CD4-positive, alpha-beta T cell treated with Interferon alpha-2 for 1 hour (primary cell): Measurements from ENCODE around the gene DNMBP.
A peak's percentile ranks its signal among the peaks of the same experiment; 100 is the strongest.
"Not testable (repeated sequence)": the region's sequence is repeated elsewhere in the genome, so short reads cannot be mapped to it uniquely, and the experiment has no call there.

Source experiments
- DNase-seq, 2 donors: peaks; one replicate each; pipeline ENCODE4 v3.0.0-alpha.2; 2020 to 2022

Gene DNMBP

GRCh38 chr10:99855479-99856071 is 154.2 kb downstream of the DNMBP start:
- DNase-seq = no peak

- DNase-seq = no peak
These were observed 154.9 kb downstream of the DNMBP start for GRCh38 chr10:99854860-99855259.

GRCh38 chr10:99853655-99854054 is 156.1 kb downstream of the DNMBP start:
- no peak for DNase-seq

GRCh38 chr10:99852481-99853213 is 157.1 kb downstream of the DNMBP start:
- DNase-seq = no peak

GRCh38 chr10:99851825-99852224 is 157.9 kb downstream of the DNMBP start:
- no peak for DNase-seq

- no peak for DNase-seq
These were observed 158.9 kb downstream of the DNMBP start for GRCh38 chr10:99850767-99851340.

GRCh38 chr10:99850021-99850766 is 159.6 kb downstream of the DNMBP start:
- DNase-seq = no peak

GRCh38 chr10:99849536-99849935 is 160.2 kb downstream of the DNMBP start:
- DNase-seq = no peak

GRCh38 chr10:99849057-99849456 is 160.7 kb downstream of the DNMBP start:
- no peak for DNase-seq

GRCh38 chr10:99845837-99846382 is 163.8 kb downstream of the DNMBP start:
- DNase-seq = peak; percentile 73 to 80

- DNase-seq = no peak
These were observed 165.3 kb downstream of the DNMBP start for GRCh38 chr10:99844433-99844955.

- DNase-seq = no peak
These were observed 166.4 kb downstream of the DNMBP start for GRCh38 chr10:99843310-99843709.

GRCh38 chr10:99841746-99842145 is 168.0 kb downstream of the DNMBP start:
- no peak for DNase-seq

GRCh38 chr10:99840859-99841258 is 168.9 kb downstream of the DNMBP start:
- DNase-seq = not testable (repeated sequence)

- no peak for DNase-seq
These were observed 173.0 kb downstream of the DNMBP start for GRCh38 chr10:99836711-99837110.

GRCh38 chr10:99835947-99836346 is 173.8 kb downstream of the DNMBP start:
- no peak for DNase-seq

- DNase-seq = no peak
These were observed 175.3 kb downstream of the DNMBP start for GRCh38 chr10:99834410-99834809.

GRCh38 chr10:99832439-99832838 is 177.3 kb downstream of the DNMBP start:
- no peak for DNase-seq

GRCh38 chr10:99828464-99828863 is 181.3 kb downstream of the DNMBP start:
- DNase-seq = no peak

- no peak for DNase-seq
These were observed 181.8 kb downstream of the DNMBP start for GRCh38 chr10:99827936-99828335.
